Measurements from ENCODE around the gene H3-3A. TPM values are rescaled to one million over a fixed set of nuclear protein-coding genes. Genes with fewer than 3 reads are reported as not detected.

The H3-3A gene
- total and polyA plus RNA-seq, 2 donors (not counting 1 experiment from before 2014, with no cell fraction given), result 86.2 to 312 TPM

GRCh38 chr1:226051365-226051764 is 11.2 kb upstream of the H3-3A start:
- TF ChIP-seq EZH2 (IDR thresholded peaks at IDR 0.05; ENCODE audit: low read length, missing control alignments) (no peak), CTCF (conservative IDR thresholded peaks at IDR 0.05 in 1 of 2, IDR thresholded peaks at IDR 0.05 in 1 of 2; ENCODE audit: low read depth in 1 of 2, low read length in 2 of 2) (no peak)
- no peak overlapping the region for H3K9ac ChIP-seq (ENCODE audit: insufficient read depth, low read length)
- peaks cover 3% of the 10 kb centered on the region for H3K4me1 ChIP-seq (ENCODE audit: control insufficient read depth, extremely low read depth, insufficient read depth, low read length)
- no peak overlapping the region for H3K27ac ChIP-seq (ENCODE audit: insufficient read depth, low read length)
- no peaks in the 10 kb centered on the region for H4K20me1 ChIP-seq (ENCODE audit: control insufficient read depth, extremely low read depth, insufficient read depth, low read length)
- H3K36me3 ChIP-seq (ENCODE audit: control insufficient read depth, insufficient read depth, low read length), result no peaks in the 10 kb centered on the region
- H3K4me2 ChIP-seq (ENCODE audit: extremely low read depth, insufficient read depth, low read length), result no peak overlapping the region
- DNase-seq (ENCODE audit: low read depth in 2 of 2), result no peak
- H2AFZ ChIP-seq (ENCODE audit: low read length), result no peak overlapping the region
- H3K9me3 ChIP-seq (ENCODE audit: control insufficient read depth, insufficient read depth, low read depth, low read length), result no peaks in the 10 kb centered on the region
- no peak overlapping the region for H3K4me3 ChIP-seq (replicated peaks in 1 of 4; ENCODE audit: control extremely low read depth in 1 of 4, insufficient read depth in 1 of 4, low read depth in 3 of 4, low read length in 4 of 4)
- H3K79me2 ChIP-seq (ENCODE audit: control insufficient read depth, insufficient read depth, low read length), result no peaks in the 10 kb centered on the region
- H3K27me3 ChIP-seq (ENCODE audit: control insufficient read depth, insufficient read depth, low read length), result no peaks in the 10 kb centered on the region

DNA sequence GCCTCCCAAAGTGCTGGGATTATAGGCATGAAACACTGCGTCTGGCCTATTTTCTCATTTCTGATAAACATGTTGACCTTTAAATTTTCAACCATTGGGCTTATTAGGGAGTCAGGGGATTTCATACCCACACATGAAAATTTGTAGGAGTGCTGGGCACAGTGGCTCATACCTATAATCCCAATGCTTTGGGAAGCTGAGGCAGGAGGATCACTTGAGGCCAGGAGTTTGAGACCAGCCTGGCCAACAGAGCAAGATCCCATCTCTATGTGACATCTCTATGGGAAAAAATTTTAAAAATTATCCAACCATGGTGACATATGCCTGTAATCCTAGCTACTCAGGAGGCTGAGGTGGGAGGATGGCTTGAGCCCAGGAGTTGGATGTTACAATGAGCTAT is 10.5 kb upstream of the H3-3A start:
- no peaks in the 10 kb centered on the region for H3K9me3 ChIP-seq (ENCODE audit: control insufficient read depth, insufficient read depth, low read depth, low read length)
- no peak overlapping the region for H3K9ac ChIP-seq (ENCODE audit: insufficient read depth, low read length)

DNA sequence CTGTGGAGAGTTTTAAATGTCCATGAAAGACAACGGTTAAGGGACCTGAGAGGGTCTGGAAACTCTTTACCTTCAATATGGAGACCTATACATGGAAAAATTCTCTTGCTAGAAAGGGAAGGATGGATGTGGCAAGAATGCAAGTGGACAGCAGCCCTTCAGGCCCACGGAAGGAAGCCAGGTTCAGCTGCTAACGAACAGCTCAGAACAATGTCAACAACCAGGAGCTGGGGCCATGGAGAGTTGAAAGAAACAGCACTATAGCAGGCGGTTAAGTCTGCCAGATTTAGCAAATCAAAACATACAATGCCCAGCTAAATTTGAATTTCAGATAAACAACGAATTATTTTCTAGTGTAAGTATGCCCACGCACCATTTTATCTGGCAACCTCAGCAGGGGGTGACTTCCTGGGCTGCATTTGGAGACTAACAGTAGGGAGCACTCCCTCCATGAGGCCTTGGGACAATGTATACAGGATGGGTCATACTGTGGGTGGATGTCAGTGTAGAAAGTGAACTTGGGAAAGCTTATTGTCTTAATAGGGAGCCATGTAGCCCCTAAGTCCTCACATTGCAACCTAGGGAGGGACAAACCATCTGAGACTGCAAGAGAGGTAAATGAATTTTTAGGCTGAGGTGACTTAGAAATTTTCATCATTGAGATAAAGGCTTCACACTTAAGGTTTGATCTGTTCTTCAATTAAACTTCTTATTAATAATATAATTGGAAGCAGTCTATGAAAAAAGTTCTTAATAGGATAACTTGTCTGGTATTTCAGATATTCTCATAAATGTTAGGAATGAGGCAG is 7.8 kb upstream of the H3-3A start:
- no peak overlapping the region for H3K4me3 ChIP-seq (replicated peaks in 1 of 4; ENCODE audit: control extremely low read depth in 1 of 4, insufficient read depth in 1 of 4, low read depth in 3 of 4, low read length in 4 of 4)
- no peak overlapping the region for H3K4me2 ChIP-seq (ENCODE audit: extremely low read depth, insufficient read depth, low read length)
- H3K27ac ChIP-seq (ENCODE audit: insufficient read depth, low read length), result no peak overlapping the region
- TF ChIP-seq CTCF (conservative IDR thresholded peaks at IDR 0.05 in 1 of 2, IDR thresholded peaks at IDR 0.05 in 1 of 2; ENCODE audit: low read depth in 1 of 2, low read length in 2 of 2) (no peak), EZH2 (IDR thresholded peaks at IDR 0.05; ENCODE audit: low read length, missing control alignments) (no peak)
- H3K36me3 ChIP-seq (ENCODE audit: control insufficient read depth, insufficient read depth, low read length), result no peaks in the 10 kb centered on the region
- H4K20me1 ChIP-seq (ENCODE audit: control insufficient read depth, extremely low read depth, insufficient read depth, low read length), result no peaks in the 10 kb centered on the region
- H3K27me3 ChIP-seq (ENCODE audit: control insufficient read depth, insufficient read depth, low read length), result no peaks in the 10 kb centered on the region
- no peak overlapping the region for H2AFZ ChIP-seq (ENCODE audit: low read length)
- no peaks in the 10 kb centered on the region for H3K79me2 ChIP-seq (ENCODE audit: control insufficient read depth, insufficient read depth, low read length)
- no peaks in the 10 kb centered on the region for H3K4me1 ChIP-seq (ENCODE audit: control insufficient read depth, extremely low read depth, insufficient read depth, low read length)
- DNase-seq (ENCODE audit: low read depth in 2 of 2), result peak in 1 of 2 donors; percentile 10
- no peaks in the 10 kb centered on the region for H3K9me3 ChIP-seq (ENCODE audit: control insufficient read depth, insufficient read depth, low read depth, low read length)
- no peak overlapping the region for H3K9ac ChIP-seq (ENCODE audit: insufficient read depth, low read length)

More for the DNA sequence above, 10.5 kb upstream of the H3-3A start:
- DNase-seq (ENCODE audit: low read depth in 2 of 2), result no peak
- Histone ChIP-seq H3K79me2 (ENCODE audit: control insufficient read depth, insufficient read depth, low read length) (no peaks in the 10 kb centered on the region), H3K36me3 (ENCODE audit: control insufficient read depth, insufficient read depth, low read length) (no peaks in the 10 kb centered on the region), H3K4me1 (ENCODE audit: control insufficient read depth, extremely low read depth, insufficient read depth, low read length) (no peaks in the 10 kb centered on the region), H3K4me2 (ENCODE audit: extremely low read depth, insufficient read depth, low read length) (no peak overlapping the region), H3K27ac (ENCODE audit: insufficient read depth, low read length) (no peak overlapping the region), H3K4me3 (replicated peaks in 1 of 4; ENCODE audit: control extremely low read depth in 1 of 4, insufficient read depth in 1 of 4, low read depth in 3 of 4, low read length in 4 of 4) (no peak overlapping the region), H3K27me3 (ENCODE audit: control insufficient read depth, insufficient read depth, low read length) (no peaks in the 10 kb centered on the region), H2AFZ (ENCODE audit: low read length) (no peak overlapping the region), H4K20me1 (ENCODE audit: control insufficient read depth, extremely low read depth, insufficient read depth, low read length) (no peaks in the 10 kb centered on the region)
- TF ChIP-seq EZH2 (IDR thresholded peaks at IDR 0.05; ENCODE audit: low read length, missing control alignments) (no peak), CTCF (conservative IDR thresholded peaks at IDR 0.05 in 1 of 2, IDR thresholded peaks at IDR 0.05 in 1 of 2; ENCODE audit: low read depth in 1 of 2, low read length in 2 of 2) (no peak)
